ENCODE results near the gene PDGFC. TPM values are rescaled to one million over a fixed set of nuclear protein-coding genes. Genes with fewer than 3 reads are reported as not detected.

PDGFC gene
- total RNA-seq, 2 donors from 2014 or later, result 3.9 to 8.3 TPM

DNA sequence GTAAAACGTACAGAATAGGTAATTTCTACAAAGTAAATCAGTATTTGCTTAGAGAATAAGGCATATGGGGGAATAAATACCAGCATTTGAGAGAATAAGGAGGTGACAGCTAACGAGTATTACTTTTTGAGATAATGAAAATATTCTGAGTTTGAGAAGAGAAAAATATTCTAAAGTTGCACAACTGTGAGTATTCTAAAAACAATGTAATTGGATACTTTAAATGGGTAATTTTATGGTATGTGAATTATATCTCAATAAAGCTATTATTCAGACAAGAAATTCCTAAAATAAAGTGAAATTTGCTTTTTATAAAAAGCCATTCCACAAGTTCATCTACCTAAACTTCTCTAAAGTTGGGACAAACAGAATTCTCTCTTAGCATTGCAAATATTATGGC is 62.6 kb downstream of the PDGFC start:
- intact Hi-C loops (cut with DNase I), result no loop called here
- DNase-seq, result no peak
- H3K36me3 ChIP-seq, result no peaks in the 10 kb centered on the region

DNA sequence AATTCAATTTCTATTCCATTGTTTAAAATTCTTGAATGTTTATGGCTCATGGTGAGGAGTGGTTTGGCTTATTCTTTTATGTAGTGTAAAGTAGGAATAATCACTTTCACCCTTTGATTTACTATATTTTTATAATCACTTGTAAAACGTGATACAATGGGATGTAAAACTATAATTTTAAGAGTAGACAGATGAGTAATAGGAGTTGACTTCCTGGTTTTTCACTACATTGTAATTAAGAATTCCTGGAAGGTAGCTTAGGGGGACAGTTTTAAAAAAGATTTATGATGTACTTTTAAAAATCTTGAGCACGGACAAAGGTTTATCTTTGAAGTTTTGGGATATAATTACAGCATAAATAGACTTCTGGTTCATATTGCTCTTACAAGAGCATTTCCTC is 65.3 kb downstream of the PDGFC start:
- TF ChIP-seq, protein P1, sequence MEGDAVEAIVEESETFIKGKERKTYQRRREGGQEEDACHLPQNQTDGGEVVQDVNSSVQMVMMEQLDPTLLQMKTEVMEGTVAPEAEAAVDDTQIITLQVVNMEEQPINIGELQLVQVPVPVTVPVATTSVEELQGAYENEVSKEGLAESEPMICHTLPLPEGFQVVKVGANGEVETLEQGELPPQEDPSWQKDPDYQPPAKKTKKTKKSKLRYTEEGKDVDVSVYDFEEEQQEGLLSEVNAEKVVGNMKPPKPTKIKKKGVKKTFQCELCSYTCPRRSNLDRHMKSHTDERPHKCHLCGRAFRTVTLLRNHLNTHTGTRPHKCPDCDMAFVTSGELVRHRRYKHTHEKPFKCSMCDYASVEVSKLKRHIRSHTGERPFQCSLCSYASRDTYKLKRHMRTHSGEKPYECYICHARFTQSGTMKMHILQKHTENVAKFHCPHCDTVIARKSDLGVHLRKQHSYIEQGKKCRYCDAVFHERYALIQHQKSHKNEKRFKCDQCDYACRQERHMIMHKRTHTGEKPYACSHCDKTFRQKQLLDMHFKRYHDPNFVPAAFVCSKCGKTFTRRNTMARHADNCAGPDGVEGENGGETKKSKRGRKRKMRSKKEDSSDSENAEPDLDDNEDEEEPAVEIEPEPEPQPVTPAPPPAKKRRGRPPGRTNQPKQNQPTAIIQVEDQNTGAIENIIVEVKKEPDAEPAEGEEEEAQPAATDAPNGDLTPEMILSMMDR (IDR thresholded peaks at IDR 0.05), result no peak

More for the DNA sequence above, 62.6 kb downstream of the PDGFC start:
- TF ChIP-seq, protein P1 (IDR thresholded peaks at IDR 0.05), result no peak
- no peaks in the 10 kb centered on the region for H3K27me3 ChIP-seq
- no peak overlapping the region for H3K4me3 ChIP-seq
- no peaks in the 10 kb centered on the region for H3K9me3 ChIP-seq
- H3K4me1 ChIP-seq, result no peaks in the 10 kb centered on the region
- H3K27ac ChIP-seq, result no peak overlapping the region
- no peak overlapping the region for H3K9ac ChIP-seq (ENCODE audit: low read depth in 2 of 2, low read length in 2 of 2)

DNA sequence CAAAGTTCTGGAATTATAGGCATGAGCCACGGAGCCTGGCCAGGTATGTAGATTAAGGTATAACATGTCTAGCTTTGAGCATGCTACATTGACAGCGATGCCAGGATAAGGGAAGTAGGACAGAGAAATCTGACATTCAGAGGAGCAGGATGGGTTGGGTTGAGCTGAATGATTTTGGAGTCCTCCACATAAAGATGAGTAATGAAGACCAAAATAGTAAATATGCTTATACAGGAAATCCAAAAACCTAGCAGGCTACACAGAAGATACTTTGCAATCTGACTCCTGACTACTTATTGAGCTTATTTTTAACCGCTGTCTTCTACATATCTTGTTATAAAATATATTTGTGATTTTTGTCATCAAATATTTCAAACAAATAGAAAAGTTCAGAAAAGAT is 69.7 kb downstream of the PDGFC start:
- Histone ChIP-seq H3K27me3 (no peaks in the 10 kb centered on the region), H3K4me1 (no peaks in the 10 kb centered on the region), H3K4me3 (no peak overlapping the region), H3K27ac (no peak overlapping the region), H3K9me3 (no peaks in the 10 kb centered on the region), H3K9ac (ENCODE audit: low read depth in 2 of 2, low read length in 2 of 2) (no peak overlapping the region), H3K36me3 (no peaks in the 10 kb centered on the region)
- intact Hi-C loops (cut with DNase I), result no loop called here
- TF ChIP-seq, protein P1 (IDR thresholded peaks at IDR 0.05), result no peak
- no peak for DNase-seq

More for the DNA sequence above, 65.3 kb downstream of the PDGFC start:
- H3K27me3 ChIP-seq, result no peaks in the 10 kb centered on the region
- H3K9me3 ChIP-seq, result no peaks in the 10 kb centered on the region
- H3K4me1 ChIP-seq, result no peaks in the 10 kb centered on the region
- H3K27ac ChIP-seq, result no peak overlapping the region
- DNase-seq, result no peak
- H3K9ac ChIP-seq (ENCODE audit: low read depth in 2 of 2, low read length in 2 of 2), result no peak overlapping the region
- no peaks in the 10 kb centered on the region for H3K36me3 ChIP-seq
- intact Hi-C loops (cut with DNase I), result no loop called here
- no peak overlapping the region for H3K4me3 ChIP-seq

DNA sequence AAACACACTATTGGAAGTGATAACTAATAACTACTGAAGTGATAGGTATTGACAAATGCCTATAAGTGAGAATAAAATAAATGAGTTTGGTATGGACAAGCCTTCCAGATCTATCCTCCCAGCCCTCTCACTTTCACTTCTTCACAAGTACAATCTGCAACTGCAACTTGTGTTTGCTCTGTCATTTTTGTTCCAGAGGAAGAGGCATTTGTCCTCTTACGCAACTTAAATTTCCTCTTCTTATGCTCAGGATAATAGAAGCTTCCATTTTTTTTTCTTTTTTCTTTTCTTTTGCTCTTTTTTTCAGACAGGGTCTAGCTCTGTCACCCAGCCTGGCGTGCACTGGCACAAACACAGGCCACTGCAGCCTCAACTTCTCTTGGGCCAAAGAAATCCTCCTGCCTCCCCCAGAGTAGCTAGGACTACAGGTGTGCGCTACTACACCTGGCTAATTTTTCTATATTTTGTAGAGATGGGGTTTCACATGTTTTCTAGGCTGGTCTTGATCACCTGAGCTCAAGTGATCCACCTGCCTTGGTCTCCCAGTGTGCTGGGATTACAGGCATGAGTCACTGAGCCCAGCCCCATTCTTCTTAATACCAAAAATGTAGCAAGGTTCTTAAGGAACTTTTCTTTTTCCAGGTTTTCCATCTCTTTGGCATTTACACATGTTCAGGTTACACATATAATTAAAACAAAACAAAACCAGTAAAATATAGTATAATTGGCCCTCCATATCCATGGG is 73.1 kb downstream of the PDGFC start:
- intact Hi-C loops (cut with DNase I), result no loop called here
- H3K9ac ChIP-seq (ENCODE audit: low read depth in 2 of 2, low read length in 2 of 2), result no peak overlapping the region
- no peak overlapping the region for H3K27ac ChIP-seq
- no peaks in the 10 kb centered on the region for H3K9me3 ChIP-seq
- DNase-seq, result no peak
- no peaks in the 10 kb centered on the region for H3K36me3 ChIP-seq
- H3K27me3 ChIP-seq, result no peaks in the 10 kb centered on the region
- H3K4me3 ChIP-seq, result no peak overlapping the region
- TF ChIP-seq, protein P1 (IDR thresholded peaks at IDR 0.05), result no peak
- H3K4me1 ChIP-seq, result no peaks in the 10 kb centered on the region

DNA sequence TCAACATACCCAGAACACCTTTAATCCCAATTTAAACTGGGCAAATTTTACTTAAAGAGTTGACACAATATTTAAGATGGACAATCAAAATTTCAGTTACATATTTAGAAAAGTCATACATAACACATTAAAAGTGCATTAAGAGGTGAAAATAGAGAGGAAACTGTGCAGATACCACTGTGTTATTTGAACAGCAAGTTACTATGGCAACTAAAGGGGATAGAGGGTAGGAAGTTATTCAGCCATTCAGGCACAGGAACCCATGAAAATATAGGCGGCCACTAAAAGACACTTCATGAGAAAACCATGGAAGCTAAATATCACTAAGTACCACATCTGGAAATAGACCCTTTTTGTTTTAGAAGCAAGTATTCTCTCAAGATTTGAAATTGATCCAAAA is 75.1 kb downstream of the PDGFC start:
- no peak overlapping the region for H3K27ac ChIP-seq
- no peaks in the 10 kb centered on the region for H3K36me3 ChIP-seq
- no peak overlapping the region for H3K9ac ChIP-seq (ENCODE audit: low read depth in 2 of 2, low read length in 2 of 2)
- H3K9me3 ChIP-seq, result no peaks in the 10 kb centered on the region
- DNase-seq, result no peak
- intact Hi-C loops (cut with DNase I), result no loop called here
- H3K4me1 ChIP-seq, result no peaks in the 10 kb centered on the region
- H3K27me3 ChIP-seq, result no peaks in the 10 kb centered on the region
- TF ChIP-seq, protein P1 (IDR thresholded peaks at IDR 0.05), result no peak
- no peak overlapping the region for H3K4me3 ChIP-seq

Data from colonic mucosa (tissue), 4 donors.